GM20000 (cell line): ENCODE results near the gene AFF3.

Experiments
- DNase-seq: peaks from one replicate; pipeline ENCODE4 v3.0.0; 2012; ENCODE audit warnings: low spot score
- TF ChIP-seq, protein P1 (sequence below): IDR thresholded peaks from 2 replicates; pipeline ENCODE4 v1.5.1; 2012; ENCODE audit warnings: mild to moderate bottlenecking, control low read depth; ENCODE audit errors: extremely low read depth, missing control alignments

Gene AFF3

DNA sequence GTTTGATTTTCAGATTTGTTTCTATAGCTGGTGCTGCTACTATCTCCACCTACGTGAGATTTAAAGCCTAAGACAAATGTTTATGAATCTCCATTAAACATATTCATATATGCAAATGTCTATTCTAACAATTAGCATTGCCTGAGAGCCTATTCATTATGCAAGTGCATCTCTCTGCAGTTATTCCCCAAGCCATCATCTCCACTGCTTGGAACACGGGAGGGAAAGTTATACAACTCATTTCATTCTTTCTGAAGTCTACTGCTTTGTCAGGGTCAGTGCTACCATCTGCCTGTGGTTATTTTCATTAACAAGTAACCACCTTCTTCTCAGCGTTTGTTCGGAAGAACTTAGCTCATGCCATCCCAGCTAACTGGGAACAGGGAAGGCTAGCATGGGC is 463.8 kb downstream of the AFF3 start:
- TF ChIP-seq, protein P1, sequence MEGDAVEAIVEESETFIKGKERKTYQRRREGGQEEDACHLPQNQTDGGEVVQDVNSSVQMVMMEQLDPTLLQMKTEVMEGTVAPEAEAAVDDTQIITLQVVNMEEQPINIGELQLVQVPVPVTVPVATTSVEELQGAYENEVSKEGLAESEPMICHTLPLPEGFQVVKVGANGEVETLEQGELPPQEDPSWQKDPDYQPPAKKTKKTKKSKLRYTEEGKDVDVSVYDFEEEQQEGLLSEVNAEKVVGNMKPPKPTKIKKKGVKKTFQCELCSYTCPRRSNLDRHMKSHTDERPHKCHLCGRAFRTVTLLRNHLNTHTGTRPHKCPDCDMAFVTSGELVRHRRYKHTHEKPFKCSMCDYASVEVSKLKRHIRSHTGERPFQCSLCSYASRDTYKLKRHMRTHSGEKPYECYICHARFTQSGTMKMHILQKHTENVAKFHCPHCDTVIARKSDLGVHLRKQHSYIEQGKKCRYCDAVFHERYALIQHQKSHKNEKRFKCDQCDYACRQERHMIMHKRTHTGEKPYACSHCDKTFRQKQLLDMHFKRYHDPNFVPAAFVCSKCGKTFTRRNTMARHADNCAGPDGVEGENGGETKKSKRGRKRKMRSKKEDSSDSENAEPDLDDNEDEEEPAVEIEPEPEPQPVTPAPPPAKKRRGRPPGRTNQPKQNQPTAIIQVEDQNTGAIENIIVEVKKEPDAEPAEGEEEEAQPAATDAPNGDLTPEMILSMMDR = no peak
- no peak for DNase-seq

DNA sequence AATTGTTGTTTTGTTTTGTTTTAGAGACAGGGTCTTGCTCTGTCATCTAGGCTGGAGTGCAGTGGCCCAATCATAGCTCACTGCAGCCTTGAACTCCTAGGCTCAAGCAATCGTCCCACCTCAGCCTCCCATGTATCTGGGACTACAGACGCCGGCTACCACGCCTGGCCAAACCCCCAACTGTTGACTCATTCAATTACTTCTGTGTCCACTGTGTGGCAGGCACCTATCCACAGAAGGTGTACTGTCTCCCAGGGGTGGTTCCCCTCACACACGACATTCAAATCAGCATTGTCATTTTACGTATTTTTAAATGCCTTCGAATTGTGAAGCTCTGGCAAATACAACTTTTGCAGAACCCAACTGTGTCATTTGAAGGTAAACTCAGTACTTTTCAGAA is 464.6 kb downstream of the AFF3 start:
- TF ChIP-seq, protein P1 = no peak

GRCh38 chr2:99675130-99675661 is 467.2 kb downstream of the AFF3 start:
- DNase-seq = no peak
- TF ChIP-seq, protein P1 = no peak

More for the DNA sequence above, 464.6 kb downstream of the AFF3 start:
- DNase-seq = no peak

DNA sequence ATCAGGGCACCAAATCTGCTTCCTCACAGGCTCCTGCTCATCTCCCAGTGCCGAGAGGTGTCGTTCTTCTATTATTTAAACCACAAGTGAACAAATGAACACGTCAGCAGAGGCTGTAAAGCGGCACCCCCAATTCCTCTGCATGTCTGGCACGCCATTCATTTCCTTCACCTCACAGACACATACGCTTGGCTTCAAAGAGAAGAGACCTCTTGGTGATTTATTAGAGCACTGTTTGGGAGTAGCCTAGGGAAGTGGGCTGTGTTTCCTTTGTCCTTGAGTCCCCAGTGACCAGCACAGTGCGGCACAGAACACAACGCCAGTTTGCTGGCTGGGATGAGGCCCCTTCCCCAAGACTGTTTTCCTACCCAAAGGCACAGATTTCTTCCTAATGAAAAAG is 468.3 kb downstream of the AFF3 start:
- TF ChIP-seq, protein P1 = no peak
- DNase-seq = no peak

GRCh38 chr2:99672766-99673350 is 469.5 kb downstream of the AFF3 start:
- TF ChIP-seq, protein P1 = no peak
- DNase-seq = no peak

DNA sequence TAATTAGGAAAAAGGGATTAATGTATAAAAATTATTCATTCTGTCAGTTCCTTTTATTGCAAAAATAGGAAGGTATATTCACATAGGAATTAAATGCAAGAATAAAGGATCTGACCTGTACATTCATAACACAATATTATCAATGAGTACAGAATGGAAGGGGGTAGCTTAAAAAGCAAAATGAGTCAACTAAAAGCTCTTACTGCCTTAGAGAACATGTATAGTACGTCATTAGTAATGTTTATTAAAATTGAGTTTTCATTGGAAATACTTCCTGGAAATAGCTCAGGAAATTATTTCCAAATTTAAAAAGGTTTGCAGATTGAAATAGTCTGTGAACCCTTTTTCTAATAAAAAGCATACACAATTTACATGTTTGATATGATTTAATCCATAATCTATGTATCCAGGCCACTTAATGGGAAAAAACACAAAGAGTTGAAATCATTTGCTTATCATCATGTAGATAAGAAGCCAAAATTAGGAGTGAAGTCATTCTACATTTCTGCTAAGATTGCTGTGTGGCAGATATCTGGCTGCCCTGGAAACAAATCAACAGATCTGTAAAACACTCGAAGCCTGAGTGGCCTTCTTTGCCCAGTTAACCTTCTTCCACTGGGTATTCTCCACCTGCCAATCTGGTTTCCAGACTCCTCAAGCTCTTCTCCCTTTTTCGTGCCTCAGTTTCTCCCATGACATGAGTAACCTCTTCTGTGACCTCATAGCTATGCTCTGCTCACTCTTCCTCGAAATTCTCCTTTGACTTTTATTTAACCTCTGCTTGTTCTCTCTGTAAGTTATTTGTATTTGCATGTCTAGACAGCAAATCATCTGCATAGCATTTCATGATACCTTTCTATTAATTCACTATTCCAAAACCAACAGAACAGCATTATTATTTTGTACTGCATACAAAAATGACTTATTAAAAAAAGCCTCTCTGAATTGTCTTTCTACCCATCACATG is 471.3 kb downstream of the AFF3 start:
- no peak for DNase-seq
- TF ChIP-seq, protein P1 = no peak

DNA sequence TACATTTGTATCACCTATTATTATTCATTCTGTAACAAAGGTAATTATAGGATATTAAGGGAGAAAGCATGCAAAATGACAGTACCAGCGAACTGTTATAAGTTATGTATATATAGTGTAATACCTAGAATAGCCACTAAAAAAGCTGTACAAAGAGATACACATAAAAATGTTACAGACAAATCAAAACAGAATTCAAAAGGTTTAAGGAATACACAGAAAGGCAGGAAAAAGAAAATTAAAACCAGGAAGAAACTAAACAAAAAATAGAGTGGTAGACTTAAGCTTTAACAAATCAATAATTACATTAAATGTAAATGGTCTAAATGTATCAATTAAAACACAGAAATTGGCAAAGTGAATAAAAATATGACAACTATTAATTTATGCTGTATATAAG is 476.1 kb downstream of the AFF3 start:
- no peak for DNase-seq
- TF ChIP-seq, protein P1 = no peak
